ENCODE data around the gene RIPK1. TPM values are rescaled to one million over a fixed set of nuclear protein-coding genes. Genes with fewer than 3 reads are reported as not detected.

RIPK1 gene
- total and polyA plus RNA-seq, 2 donors (not counting 3 experiments of a cell fraction or from before 2014, with no cell fraction given), result 11.2 to 20.6 TPM

DNA sequence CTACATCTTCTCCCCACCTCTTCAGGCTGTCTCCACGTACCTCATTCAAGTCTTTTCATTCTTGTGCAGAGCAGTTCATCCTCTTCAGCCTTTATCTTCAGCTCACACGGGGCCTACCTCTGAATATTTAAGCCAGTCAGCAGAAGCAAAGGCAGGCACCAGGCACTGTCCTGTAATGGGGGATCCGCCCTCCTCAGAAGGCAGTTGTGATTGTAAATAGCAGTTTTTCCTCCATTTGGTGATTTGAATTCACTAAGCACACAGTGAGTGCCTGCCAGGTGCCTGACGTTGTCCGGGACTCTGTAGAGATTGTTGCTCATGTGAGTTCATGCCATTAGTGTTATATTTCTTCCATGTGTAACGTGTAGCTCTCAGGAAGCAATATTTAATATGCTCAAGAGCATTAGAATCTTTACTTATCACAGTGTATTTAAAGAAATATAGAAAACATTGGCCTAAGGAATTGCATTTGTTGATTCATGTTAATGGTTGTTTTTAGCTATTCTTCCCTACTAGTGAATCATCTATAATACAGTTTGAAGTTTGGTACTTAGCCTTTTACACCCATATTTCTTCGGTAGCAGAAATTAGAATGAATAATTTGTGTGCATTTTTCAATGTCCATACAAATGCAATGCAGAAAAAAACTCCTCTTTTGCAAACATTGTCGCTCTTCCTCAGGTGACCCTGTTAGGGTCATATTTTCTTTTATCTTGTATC is 68.2 kb downstream of the RIPK1 start:
- ChIA-PET POLR2A (no interaction called here), CTCF (interaction anchor here (0.5 kb wide), 1 partner anchor 55 kb away, joined by 3 read pairs; no protein-coding TSS in a partner anchor)
- no peak for FAIRE-seq
- Histone ChIP-seq H3K9ac (replicated peaks; ENCODE audit: extremely low read depth, insufficient read depth, low read length) (no peak overlapping the region), H3K4me3 (replicated peaks in 1 of 3; ENCODE audit: insufficient read depth in 1 of 3, low read depth in 1 of 3, low read length in 3 of 3) (no peak overlapping the region), H3K4me2 (ENCODE audit: insufficient read depth, low read length) (no peak overlapping the region), H2AFZ (ENCODE audit: low read depth, low read length) (no peak overlapping the region), H3K36me3 (ENCODE audit: control insufficient read depth in 2 of 2, extremely low read depth in 1 of 2, insufficient read depth in 2 of 2, low read length in 2 of 2) (no peaks in the 10 kb centered on the region), H3K27ac (ENCODE audit: insufficient read depth, low read depth, low read length) (no peak overlapping the region), H3K4me1 (ENCODE audit: control insufficient read depth, extremely low read depth, insufficient read depth, low read length) (peaks cover 13% of the 10 kb centered on the region), H3K79me2 (ENCODE audit: control insufficient read depth, insufficient read depth, low read length) (no peaks in the 10 kb centered on the region), H3K9me3 (replicated peaks; ENCODE audit: control insufficient read depth, insufficient read depth, low read length) (no peaks in the 10 kb centered on the region), H3K27me3 (ENCODE audit: control insufficient read depth in 2 of 2, insufficient read depth in 2 of 2, low read length in 2 of 2) (no peaks in the 10 kb centered on the region), H4K20me1 (replicated peaks; ENCODE audit: control insufficient read depth, extremely low read depth, insufficient read depth, low read length) (no peaks in the 10 kb centered on the region), H3K9me1 (replicated peaks; ENCODE audit: control insufficient read depth, extremely low read depth, insufficient read depth, low read length) (no peaks in the 10 kb centered on the region)
- intact Hi-C loops (cut with micrococcal nuclease), result no loop called here
- no peak for DNase-seq (ENCODE audit: low read depth, low spot score)
- no TSS peak for BruUV-seq (replicated peaks)
- dilution Hi-C loops (cut with MboI; ENCODE audit: extremely low pct_ligation_motif_present, low sequenced_read_pairs), result no loop called here
- TF ChIP-seq, protein P1, sequence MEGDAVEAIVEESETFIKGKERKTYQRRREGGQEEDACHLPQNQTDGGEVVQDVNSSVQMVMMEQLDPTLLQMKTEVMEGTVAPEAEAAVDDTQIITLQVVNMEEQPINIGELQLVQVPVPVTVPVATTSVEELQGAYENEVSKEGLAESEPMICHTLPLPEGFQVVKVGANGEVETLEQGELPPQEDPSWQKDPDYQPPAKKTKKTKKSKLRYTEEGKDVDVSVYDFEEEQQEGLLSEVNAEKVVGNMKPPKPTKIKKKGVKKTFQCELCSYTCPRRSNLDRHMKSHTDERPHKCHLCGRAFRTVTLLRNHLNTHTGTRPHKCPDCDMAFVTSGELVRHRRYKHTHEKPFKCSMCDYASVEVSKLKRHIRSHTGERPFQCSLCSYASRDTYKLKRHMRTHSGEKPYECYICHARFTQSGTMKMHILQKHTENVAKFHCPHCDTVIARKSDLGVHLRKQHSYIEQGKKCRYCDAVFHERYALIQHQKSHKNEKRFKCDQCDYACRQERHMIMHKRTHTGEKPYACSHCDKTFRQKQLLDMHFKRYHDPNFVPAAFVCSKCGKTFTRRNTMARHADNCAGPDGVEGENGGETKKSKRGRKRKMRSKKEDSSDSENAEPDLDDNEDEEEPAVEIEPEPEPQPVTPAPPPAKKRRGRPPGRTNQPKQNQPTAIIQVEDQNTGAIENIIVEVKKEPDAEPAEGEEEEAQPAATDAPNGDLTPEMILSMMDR (IDR thresholded peaks at IDR 0.05; ENCODE audit: extremely low read depth in 1 of 2, insufficient read depth in 1 of 2, low read depth in 1 of 2, low read length in 2 of 2), result no peak
- TF ChIP-seq POLR2AphosphoS5 (IDR thresholded peaks at IDR 0.05; ENCODE audit: insufficient read depth, low read depth, low read length) (no peak), MYC (IDR thresholded peaks at IDR 0.05; ENCODE audit: low read depth, low read length) (no peak), JUN (IDR thresholded peaks at IDR 0.05; ENCODE audit: borderline replicate concordance, insufficient read depth, insufficient read length, low read depth) (no peak), FOS (IDR thresholded peaks at IDR 0.05; ENCODE audit: borderline replicate concordance, insufficient read depth, low read length) (no peak), GATA2 (IDR thresholded peaks at IDR 0.05; ENCODE audit: insufficient read depth, insufficient read length, low read depth, low read length) (no peak), EZH2 (IDR thresholded peaks at IDR 0.05; ENCODE audit: borderline replicate concordance, low read depth, low read length, severe bottlenecking) (no peak), POLR2A (IDR thresholded peaks at IDR 0.05; ENCODE audit: low read depth, low read length) (no peak), MAX (IDR thresholded peaks at IDR 0.05; ENCODE audit: insufficient read depth, insufficient read length) (no peak)
